Measurements from ENCODE around the gene CCDC68. TPM values are rescaled to one million over a fixed set of nuclear protein-coding genes. Genes with fewer than 3 reads are reported as not detected.

CCDC68 gene
- total and polyA plus RNA-seq, 2 experiments from 2014 or later = 0.04 to 1.3 TPM

GRCh38 chr18:54952026-54952425 is 7.2 kb downstream of the CCDC68 start:
- no peak for DNase-seq (ENCODE audit: low read depth in 1 of 2, low spot score in 1 of 2)

GRCh38 chr18:54950221-54950620 is 9.0 kb downstream of the CCDC68 start:
- peaks cover 10% of the 10 kb centered on the region for H3K4me1 ChIP-seq (ENCODE audit: low read depth)
- no peaks in the 10 kb centered on the region for H3K36me3 ChIP-seq
- no peak overlapping the region for H3K4me3 ChIP-seq
- TF ChIP-seq CTCF (IDR thresholded peaks at IDR 0.05; ENCODE audit: low read depth, low read length) = no peak
- no peak for DNase-seq (ENCODE audit: low read depth in 1 of 2, low spot score in 1 of 2)
- no peak overlapping the region for H3K27ac ChIP-seq
- H3K9me3 ChIP-seq (ENCODE audit: low read depth) = no peaks in the 10 kb centered on the region
- H3K27me3 ChIP-seq = peaks cover 5% of the 10 kb centered on the region

More at GRCh38 chr18:54952026-54952425, 7.2 kb downstream of the CCDC68 start:
- no peaks in the 10 kb centered on the region for H3K9me3 ChIP-seq (ENCODE audit: low read depth)
- TF ChIP-seq CTCF (IDR thresholded peaks at IDR 0.05; ENCODE audit: low read depth, low read length) = no peak
- H3K27me3 ChIP-seq = peaks cover 5% of the 10 kb centered on the region
- no peaks in the 10 kb centered on the region for H3K4me1 ChIP-seq (ENCODE audit: low read depth)
- no peak overlapping the region for H3K4me3 ChIP-seq
- no peaks in the 10 kb centered on the region for H3K36me3 ChIP-seq
- H3K27ac ChIP-seq = no peak overlapping the region

- TF ChIP-seq CTCF (IDR thresholded peaks at IDR 0.05; ENCODE audit: low read depth, low read length) = no peak
- Histone ChIP-seq H3K9me3 (ENCODE audit: low read depth) (no peaks in the 10 kb centered on the region), H3K27ac (no peak overlapping the region), H3K27me3 (peaks cover 5% of the 10 kb centered on the region), H3K4me3 (no peak overlapping the region), H3K4me1 (ENCODE audit: low read depth) (peaks cover 10% of the 10 kb centered on the region), H3K36me3 (no peaks in the 10 kb centered on the region)
- DNase-seq (ENCODE audit: low read depth in 1 of 2, low spot score in 1 of 2) = no peak
These were observed 9.7 kb downstream of the CCDC68 start for GRCh38 chr18:54949588-54949987.

- no peak overlapping the region for H3K4me3 ChIP-seq
- DNase-seq (ENCODE audit: low read depth in 1 of 2, low spot score in 1 of 2) = no peak
- H3K9me3 ChIP-seq (ENCODE audit: low read depth) = no peaks in the 10 kb centered on the region
- H3K27me3 ChIP-seq = peaks cover 5% of the 10 kb centered on the region
- TF ChIP-seq CTCF (IDR thresholded peaks at IDR 0.05; ENCODE audit: low read depth, low read length) = no peak
- H3K27ac ChIP-seq = no peak overlapping the region
- peaks cover 10% of the 10 kb centered on the region for H3K4me1 ChIP-seq (ENCODE audit: low read depth)
- H3K36me3 ChIP-seq = no peaks in the 10 kb centered on the region
These were observed 10.9 kb downstream of the CCDC68 start for GRCh38 chr18:54948350-54948837.

- no peak overlapping the region for H3K27ac ChIP-seq
- peaks cover 5% of the 10 kb centered on the region for H3K27me3 ChIP-seq
- H3K4me1 ChIP-seq (ENCODE audit: low read depth) = peaks cover 10% of the 10 kb centered on the region
- peak in 1 of 2 donors; percentile 38 for DNase-seq (ENCODE audit: low read depth in 1 of 2, low spot score in 1 of 2)
- H3K4me3 ChIP-seq = no peak overlapping the region
- H3K9me3 ChIP-seq (ENCODE audit: low read depth) = no peaks in the 10 kb centered on the region
- TF ChIP-seq CTCF (IDR thresholded peaks at IDR 0.05; ENCODE audit: low read depth, low read length) = no peak
- H3K36me3 ChIP-seq = no peaks in the 10 kb centered on the region
These were observed 12.2 kb downstream of the CCDC68 start for GRCh38 chr18:54947091-54947490.

Data from cardiac muscle cell (in vitro differentiated cells and primary cell).